SJSA1 (cell line): ENCODE results near the gene CCDC81. TPM values are rescaled to one million over a fixed set of nuclear protein-coding genes. Genes with fewer than 3 reads are reported as not detected.

ENCODE experiments used
- DNase-seq, 2 experiments: peaks; one replicate each; pipeline ENCODE4 v3.0.0-alpha.2; 2015 to 2020; ENCODE audit warnings: low spot score in 2 of 2, low read depth in 1 of 2
- H3K27ac ChIP-seq: fragments of 250-450 bp; sonication (Bioruptor Pico); 2 replicates; pipeline ENCODE4 v1.5.1; 2020; ENCODE audit warnings: mild to moderate bottlenecking, moderate library complexity
- H3K27me3 ChIP-seq: fragments of 250-450 bp; sonication (Bioruptor Pico); replicated peaks from 2 replicates; pipeline ENCODE4 v1.5.1; 2020; ENCODE audit warnings: mild to moderate bottlenecking, moderate library complexity
- H3K36me3 ChIP-seq: fragments of 250-450 bp; sonication (Bioruptor Pico); 2 replicates; pipeline ENCODE4 v1.5.1; 2020; ENCODE audit warnings: mild to moderate bottlenecking
- H3K4me1 ChIP-seq: fragments of 250-450 bp; sonication (Bioruptor Pico); replicated peaks from 2 replicates; pipeline ENCODE4 v1.6.1; 2021; ENCODE audit warnings: mild to moderate bottlenecking
- H3K4me3 ChIP-seq: fragments of 250-450 bp; sonication (Bioruptor Pico); 2 replicates; pipeline ENCODE4 v1.5.1; 2020; ENCODE audit warnings: mild to moderate bottlenecking
- H3K9me3 ChIP-seq: fragments of 250-450 bp; sonication (Bioruptor Pico); replicated peaks from 2 replicates; pipeline ENCODE4 v1.5.1; 2020; ENCODE audit warnings: mild to moderate bottlenecking
- total RNA-seq: library from RNA; depleted of rRNA; stranded (reverse); fragments of >200 nt; shearing (Covaris generic); gene quantifications from 2 replicates; pipeline ENCODE4 v1.2.3, GENCODE V29; 2014; rRNA removed

The CCDC81 gene
- total RNA-seq, 1 experiment from 2014 or later: 18.2 TPM

GRCh38 chr11:86469491-86470388, 95.1 kb downstream of the CCDC81 start:
- H3K9me3 ChIP-seq: no peaks in the 10 kb centered on the region
- no peak overlapping the region for H3K4me3 ChIP-seq
- no peak overlapping the region for H3K27ac ChIP-seq
- H3K36me3 ChIP-seq: no peaks in the 10 kb centered on the region
- H3K4me1 ChIP-seq: peaks cover 12% of the 10 kb centered on the region
- no peak for DNase-seq
- no peaks in the 10 kb centered on the region for H3K27me3 ChIP-seq

Other genes starting within 250 kb of the CCDC81 start
- 7.1 and 17.8 TPM in 2 replicates for gene EED, start 130.1 kb upstream of the CCDC81 start, total RNA-seq
- gene HIKESHI, start 72.6 kb upstream of the CCDC81 start, total RNA-seq: 35.0 and 53.5 TPM in 2 replicates